HepG2 (cell line): ENCODE data around the gene CLDN20. TPM values are rescaled to one million over a fixed set of nuclear protein-coding genes. Genes with fewer than 3 reads are reported as not detected.

Source experiments
- BRCA1 ChIP-seq: sonication (generic); formaldehyde crosslinking; IDR thresholded peaks from 2 replicates; pipeline ENCODE4 v1.4.0; 2020; ENCODE audit warnings: missing genetic modification reagents
- HHEX ChIP-seq: IDR thresholded peaks from 2 replicates; pipeline ENCODE4 v1.6.1; 2016; ENCODE audit warnings: control low read depth
- MAF1 ChIP-seq: sonication (generic); formaldehyde crosslinking; IDR thresholded peaks from 2 replicates; pipeline ENCODE4 v1.5.0; 2020; ENCODE audit warnings: missing genetic modification reagents, borderline replicate concordance
- PRMT3 ChIP-seq: sonication (generic); formaldehyde crosslinking; IDR thresholded peaks from 2 replicates; pipeline ENCODE4 v1.8.1; 2022; ENCODE audit warnings: low read depth, mild to moderate bottlenecking, moderate library complexity, missing genetic modification reagents, borderline replicate concordance
- SKI ChIP-seq: fragments of 450-650 bp; IDR thresholded peaks from one replicate; pipeline ENCODE4 v1.6.1; 2018; ENCODE audit warnings: mild to moderate bottlenecking; ENCODE audit not compliant: partially characterized antibody
- TBX2 ChIP-seq: sonication (generic); formaldehyde crosslinking; IDR thresholded peaks from 2 replicates; pipeline ENCODE4 v1.5.0; 2020; ENCODE audit warnings: missing genetic modification reagents, mild to moderate bottlenecking, borderline replicate concordance
- ZBTB42 ChIP-seq: sonication (generic); formaldehyde crosslinking; IDR thresholded peaks from 2 replicates; pipeline ENCODE4 v1.5.0; 2020; ENCODE audit warnings: mild to moderate bottlenecking, missing genetic modification reagents
- ZNF468 ChIP-seq: sonication (generic); formaldehyde crosslinking; IDR thresholded peaks from 2 replicates; pipeline ENCODE4 v1.8.0; 2022; ENCODE audit warnings: mild to moderate bottlenecking, moderate library complexity, missing genetic modification reagents
- polyA plus RNA-seq, 8 experiments: library from polyadenylated mRNA; depleted of rRNA in 3 of 8; stranded (reverse) in 7 of 8; unstranded in 1 of 8; fragments of >200 nt; fragmentation: Illumina TruSeq in 4 of 8; extraction: Trizol in 4 of 8; gene quantifications; 2 replicates each; pipeline versions ENCODE4 v1.2.1 to v1.2.3, GENCODE V29; 2011 to 2016; ENCODE audit warnings: low read depth in 4 of 8, missing spikeins in 1 of 8, mixed read lengths in 1 of 8; ENCODE audit not compliant: insufficient read depth in 1 of 8
- total RNA-seq, 5 experiments: library from RNA; depleted of rRNA; stranded (reverse); fragments of >200 nt; fragmentation: Illumina TruSeq; extraction: Trizol; gene quantifications; 2 replicates each; pipeline ENCODE4 v1.2.3, GENCODE V29; 2016; ENCODE audit warnings: low read depth in 1 of 5
- TF ChIP-seq, protein P1 (sequence below), 2 experiments: sonication (generic) in 1 of 2; formaldehyde crosslinking in 1 of 2; IDR thresholded peaks; 2 replicates each; pipeline versions ENCODE4 v1.4.0 to v1.6.1; 2018 to 2020; ENCODE audit warnings: missing genetic modification reagents in 2 of 2, borderline replicate concordance in 1 of 2, low read depth in 1 of 2, mild to moderate bottlenecking in 1 of 2, missing biosample characterization in 1 of 2
- TF ChIP-seq, protein P2 (sequence below): sonication (generic); formaldehyde crosslinking; IDR thresholded peaks from 2 replicates; pipeline ENCODE4 v1.9.0; 2021; ENCODE audit warnings: missing genetic modification reagents, borderline replicate concordance
- TF ChIP-seq, protein P3 (sequence below): fragments of 450-650 bp; IDR thresholded peaks from 2 replicates; pipeline ENCODE4 v1.6.1; 2016
- TF ChIP-seq, protein P4 (sequence below): sonication (generic); formaldehyde crosslinking; IDR thresholded peaks from 2 replicates; pipeline ENCODE4 v1.4.0; 2020; ENCODE audit warnings: missing genetic modification reagents, mild to moderate bottlenecking, borderline replicate concordance
- TF ChIP-seq, protein P5 (sequence below): sonication (generic); formaldehyde crosslinking; IDR thresholded peaks from 2 replicates; pipeline ENCODE4 v1.5.1; 2020; ENCODE audit warnings: missing genetic modification reagents, mild to moderate bottlenecking, borderline replicate concordance
- TF ChIP-seq, protein P6 (sequence below): sonication (generic); formaldehyde crosslinking; IDR thresholded peaks from 2 replicates; pipeline ENCODE4 v1.4.0; 2020; ENCODE audit warnings: mild to moderate bottlenecking, missing genetic modification reagents
- TF ChIP-seq, protein P7 (sequence below): fragments of 450-650 bp; IDR thresholded peaks from 2 replicates; pipeline ENCODE4 v1.6.1; 2017; ENCODE audit warnings: mild to moderate bottlenecking

The CLDN20 gene
- total and polyA plus RNA-seq, 2 of the 13 experiments (the other 11 are each of a cell fraction or from before 2014, with no cell fraction given): not detected

DNA sequence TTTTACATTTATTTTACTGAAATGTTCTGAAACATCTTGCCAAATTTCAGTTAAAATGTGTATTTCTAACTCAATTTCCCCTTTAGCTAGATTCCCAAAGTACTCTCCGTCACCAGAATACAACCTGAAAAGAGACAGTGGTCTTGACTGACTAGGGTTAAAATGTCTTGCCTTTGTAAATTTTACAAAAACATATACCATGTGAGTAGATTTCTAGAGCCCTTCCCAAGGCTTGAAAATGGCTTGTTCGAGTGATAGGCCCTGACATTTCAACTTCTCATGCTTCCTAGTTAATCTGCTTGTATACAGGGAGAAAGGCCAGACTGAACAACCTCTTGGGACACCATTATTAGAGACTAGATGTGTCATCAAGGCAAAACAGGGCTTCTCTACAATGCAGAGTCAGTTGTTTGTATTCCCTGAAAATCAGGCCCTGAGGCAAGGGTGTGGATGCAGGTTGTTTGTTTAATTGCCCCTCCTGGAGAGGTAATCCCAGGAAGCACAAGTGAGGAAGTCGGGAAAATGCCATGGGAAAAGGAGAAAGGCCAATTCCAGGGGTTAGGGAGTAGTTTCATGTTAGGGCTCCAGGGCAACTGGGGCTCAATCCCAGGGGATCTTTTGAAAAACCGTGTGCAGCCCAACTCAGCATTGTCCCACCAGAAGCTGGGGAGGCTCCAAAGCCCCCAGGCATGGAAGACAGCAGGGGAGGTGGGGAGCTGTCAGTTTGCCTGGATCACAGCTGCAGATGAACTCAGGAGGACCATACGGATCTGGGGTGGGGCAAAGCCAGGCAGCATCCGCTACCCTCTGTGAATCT, 62.1 kb downstream of the CLDN20 start (continued):
- TF ChIP-seq, protein P1, sequence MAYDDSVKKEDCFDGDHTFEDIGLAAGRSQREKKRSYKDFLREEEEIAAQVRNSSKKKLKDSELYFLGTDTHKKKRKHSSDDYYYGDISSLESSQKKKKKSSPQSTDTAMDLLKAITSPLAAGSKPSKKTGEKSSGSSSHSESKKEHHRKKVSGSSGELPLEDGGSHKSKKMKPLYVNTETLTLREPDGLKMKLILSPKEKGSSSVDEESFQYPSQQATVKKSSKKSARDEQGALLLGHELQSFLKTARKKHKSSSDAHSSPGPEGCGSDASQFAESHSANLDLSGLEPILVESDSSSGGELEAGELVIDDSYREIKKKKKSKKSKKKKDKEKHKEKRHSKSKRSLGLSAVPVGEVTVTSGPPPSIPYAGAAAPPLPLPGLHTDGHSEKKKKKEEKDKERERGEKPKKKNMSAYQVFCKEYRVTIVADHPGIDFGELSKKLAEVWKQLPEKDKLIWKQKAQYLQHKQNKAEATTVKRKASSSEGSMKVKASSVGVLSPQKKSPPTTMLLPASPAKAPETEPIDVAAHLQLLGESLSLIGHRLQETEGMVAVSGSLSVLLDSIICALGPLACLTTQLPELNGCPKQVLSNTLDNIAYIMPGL (CRISPR knock-in tag; IDR thresholded peaks at IDR 0.05; ENCODE audit: borderline replicate concordance in 1 of 2, low read depth in 1 of 2): peak in 1 of 2 experiments; percentile 47; a peak in 1 of 4 replicates
- no peak for TF ChIP-seq ZBTB42
- TF ChIP-seq MAF1: no peak
- TF ChIP-seq SKI: no peak
- TF ChIP-seq PRMT3 (CRISPR knock-in tag): 0 out of 2 replicates have a peak, but pooled peaks have one; percentile 66
- peak; percentile 47; the same call in 1 of the 2 replicates for TF ChIP-seq TBX2 (CRISPR knock-in tag)
- TF ChIP-seq, protein P2, sequence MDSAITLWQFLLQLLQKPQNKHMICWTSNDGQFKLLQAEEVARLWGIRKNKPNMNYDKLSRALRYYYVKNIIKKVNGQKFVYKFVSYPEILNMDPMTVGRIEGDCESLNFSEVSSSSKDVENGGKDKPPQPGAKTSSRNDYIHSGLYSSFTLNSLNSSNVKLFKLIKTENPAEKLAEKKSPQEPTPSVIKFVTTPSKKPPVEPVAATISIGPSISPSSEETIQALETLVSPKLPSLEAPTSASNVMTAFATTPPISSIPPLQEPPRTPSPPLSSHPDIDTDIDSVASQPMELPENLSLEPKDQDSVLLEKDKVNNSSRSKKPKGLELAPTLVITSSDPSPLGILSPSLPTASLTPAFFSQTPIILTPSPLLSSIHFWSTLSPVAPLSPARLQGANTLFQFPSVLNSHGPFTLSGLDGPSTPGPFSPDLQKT (CRISPR knock-in tag): no peak
- TF ChIP-seq, protein P3, sequence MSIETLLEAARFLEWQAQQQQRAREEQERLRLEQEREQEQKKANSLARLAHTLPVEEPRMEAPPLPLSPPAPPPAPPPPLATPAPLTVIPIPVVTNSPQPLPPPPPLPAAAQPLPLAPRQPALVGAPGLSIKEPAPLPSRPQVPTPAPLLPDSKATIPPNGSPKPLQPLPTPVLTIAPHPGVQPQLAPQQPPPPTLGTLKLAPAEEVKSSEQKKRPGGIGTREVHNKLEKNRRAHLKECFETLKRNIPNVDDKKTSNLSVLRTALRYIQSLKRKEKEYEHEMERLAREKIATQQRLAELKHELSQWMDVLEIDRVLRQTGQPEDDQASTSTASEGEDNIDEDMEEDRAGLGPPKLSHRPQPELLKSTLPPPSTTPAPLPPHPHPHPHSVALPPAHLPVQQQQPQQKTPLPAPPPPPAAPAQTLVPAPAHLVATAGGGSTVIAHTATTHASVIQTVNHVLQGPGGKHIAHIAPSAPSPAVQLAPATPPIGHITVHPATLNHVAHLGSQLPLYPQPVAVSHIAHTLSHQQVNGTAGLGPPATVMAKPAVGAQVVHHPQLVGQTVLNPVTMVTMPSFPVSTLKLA: no peak
- TF ChIP-seq, protein P4, sequence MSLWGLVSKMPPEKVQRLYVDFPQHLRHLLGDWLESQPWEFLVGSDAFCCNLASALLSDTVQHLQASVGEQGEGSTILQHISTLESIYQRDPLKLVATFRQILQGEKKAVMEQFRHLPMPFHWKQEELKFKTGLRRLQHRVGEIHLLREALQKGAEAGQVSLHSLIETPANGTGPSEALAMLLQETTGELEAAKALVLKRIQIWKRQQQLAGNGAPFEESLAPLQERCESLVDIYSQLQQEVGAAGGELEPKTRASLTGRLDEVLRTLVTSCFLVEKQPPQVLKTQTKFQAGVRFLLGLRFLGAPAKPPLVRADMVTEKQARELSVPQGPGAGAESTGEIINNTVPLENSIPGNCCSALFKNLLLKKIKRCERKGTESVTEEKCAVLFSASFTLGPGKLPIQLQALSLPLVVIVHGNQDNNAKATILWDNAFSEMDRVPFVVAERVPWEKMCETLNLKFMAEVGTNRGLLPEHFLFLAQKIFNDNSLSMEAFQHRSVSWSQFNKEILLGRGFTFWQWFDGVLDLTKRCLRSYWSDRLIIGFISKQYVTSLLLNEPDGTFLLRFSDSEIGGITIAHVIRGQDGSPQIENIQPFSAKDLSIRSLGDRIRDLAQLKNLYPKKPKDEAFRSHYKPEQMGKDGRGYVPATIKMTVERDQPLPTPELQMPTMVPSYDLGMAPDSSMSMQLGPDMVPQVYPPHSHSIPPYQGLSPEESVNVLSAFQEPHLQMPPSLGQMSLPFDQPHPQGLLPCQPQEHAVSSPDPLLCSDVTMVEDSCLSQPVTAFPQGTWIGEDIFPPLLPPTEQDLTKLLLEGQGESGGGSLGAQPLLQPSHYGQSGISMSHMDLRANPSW (CRISPR knock-in tag): no peak
- TF ChIP-seq, protein P5, sequence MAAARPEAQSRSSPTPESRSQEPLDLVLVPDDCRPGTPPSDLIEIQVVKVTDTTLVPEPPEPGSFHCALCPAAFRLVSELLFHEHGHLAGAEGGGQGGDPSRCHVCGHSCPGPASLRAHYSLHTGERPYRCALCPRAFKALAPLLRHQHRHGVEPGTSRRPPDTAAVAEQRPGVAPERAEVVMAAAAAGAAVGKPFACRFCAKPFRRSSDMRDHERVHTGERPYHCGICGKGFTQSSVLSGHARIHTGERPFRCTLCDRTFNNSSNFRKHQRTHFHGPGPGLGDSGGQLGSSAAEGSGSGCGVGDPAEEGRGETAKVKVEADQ (CRISPR knock-in tag): no peak
- TF ChIP-seq, protein P6, sequence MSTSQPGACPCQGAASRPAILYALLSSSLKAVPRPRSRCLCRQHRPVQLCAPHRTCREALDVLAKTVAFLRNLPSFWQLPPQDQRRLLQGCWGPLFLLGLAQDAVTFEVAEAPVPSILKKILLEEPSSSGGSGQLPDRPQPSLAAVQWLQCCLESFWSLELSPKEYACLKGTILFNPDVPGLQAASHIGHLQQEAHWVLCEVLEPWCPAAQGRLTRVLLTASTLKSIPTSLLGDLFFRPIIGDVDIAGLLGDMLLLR (CRISPR knock-in tag): no peak
- TF ChIP-seq ZNF468: 0 out of 2 replicates have a peak, but pooled peaks have one; percentile 62
- TF ChIP-seq, protein P7, sequence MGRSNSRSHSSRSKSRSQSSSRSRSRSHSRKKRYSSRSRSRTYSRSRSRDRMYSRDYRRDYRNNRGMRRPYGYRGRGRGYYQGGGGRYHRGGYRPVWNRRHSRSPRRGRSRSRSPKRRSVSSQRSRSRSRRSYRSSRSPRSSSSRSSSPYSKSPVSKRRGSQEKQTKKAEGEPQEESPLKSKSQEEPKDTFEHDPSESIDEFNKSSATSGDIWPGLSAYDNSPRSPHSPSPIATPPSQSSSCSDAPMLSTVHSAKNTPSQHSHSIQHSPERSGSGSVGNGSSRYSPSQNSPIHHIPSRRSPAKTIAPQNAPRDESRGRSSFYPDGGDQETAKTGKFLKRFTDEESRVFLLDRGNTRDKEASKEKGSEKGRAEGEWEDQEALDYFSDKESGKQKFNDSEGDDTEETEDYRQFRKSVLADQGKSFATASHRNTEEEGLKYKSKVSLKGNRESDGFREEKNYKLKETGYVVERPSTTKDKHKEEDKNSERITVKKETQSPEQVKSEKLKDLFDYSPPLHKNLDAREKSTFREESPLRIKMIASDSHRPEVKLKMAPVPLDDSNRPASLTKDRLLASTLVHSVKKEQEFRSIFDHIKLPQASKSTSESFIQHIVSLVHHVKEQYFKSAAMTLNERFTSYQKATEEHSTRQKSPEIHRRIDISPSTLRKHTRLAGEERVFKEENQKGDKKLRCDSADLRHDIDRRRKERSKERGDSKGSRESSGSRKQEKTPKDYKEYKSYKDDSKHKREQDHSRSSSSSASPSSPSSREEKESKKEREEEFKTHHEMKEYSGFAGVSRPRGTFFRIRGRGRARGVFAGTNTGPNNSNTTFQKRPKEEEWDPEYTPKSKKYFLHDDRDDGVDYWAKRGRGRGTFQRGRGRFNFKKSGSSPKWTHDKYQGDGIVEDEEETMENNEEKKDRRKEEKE: no peak
- TF ChIP-seq BRCA1 (CRISPR knock-in tag): no peak
- TF ChIP-seq HHEX (CRISPR knock-in tag): no peak
